ENCODE measurements around the gene OR5H15.
"Not testable (repeated sequence)": the region's sequence is repeated elsewhere in the genome, so short reads cannot be mapped to it uniquely, and the experiment has no call there.

Gene OR5H15

DNA sequence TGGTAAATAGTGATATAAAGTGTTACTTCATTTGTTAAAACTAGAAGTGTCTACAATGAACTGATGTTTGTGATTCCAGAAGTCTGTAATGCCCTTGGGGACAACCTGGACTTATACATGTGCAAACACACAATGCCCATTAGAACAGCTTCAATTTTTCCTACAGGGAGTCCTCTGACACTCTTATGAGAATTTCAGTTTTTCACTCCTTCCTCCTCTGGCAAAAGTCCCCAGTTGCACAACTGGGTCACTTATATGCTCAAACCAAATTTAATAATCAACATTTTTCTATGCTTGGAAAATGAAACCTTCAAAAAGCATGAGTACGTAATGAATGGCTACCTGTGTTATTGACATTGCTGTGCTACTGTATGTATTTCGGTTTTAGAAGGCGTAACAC, at the start of gene OR5H15:
Gene OR5H15, plus strand, starts transcription at position 301 of the 400 bp plus-strand sequence. CDS start 2,004 bp downstream, outside the sequence.
- no peak within 1 kb of the TSS for H3K27ac ChIP-seq (ENCODE audit: low read length)
- H3K9ac ChIP-seq (ENCODE audit: low read length), result no peak within 1 kb of the TSS
- H3K36me3 ChIP-seq (ENCODE audit: control insufficient read depth, low read depth, low read length), result no peaks in the 10 kb centered on the region
- no peaks in the 10 kb centered on the region for H3K4me1 ChIP-seq (ENCODE audit: control insufficient read depth, low read depth, low read length)
- H3K27me3 ChIP-seq (ENCODE audit: control insufficient read depth, insufficient read depth, low read length), result no peaks in the 10 kb centered on the region
- no peak within 1 kb of the TSS for H3K4me3 ChIP-seq (ENCODE audit: low read length)
- H3K9me3 ChIP-seq (ENCODE audit: control insufficient read depth, low read depth, low read length), result no peaks in the 10 kb centered on the region

DNA sequence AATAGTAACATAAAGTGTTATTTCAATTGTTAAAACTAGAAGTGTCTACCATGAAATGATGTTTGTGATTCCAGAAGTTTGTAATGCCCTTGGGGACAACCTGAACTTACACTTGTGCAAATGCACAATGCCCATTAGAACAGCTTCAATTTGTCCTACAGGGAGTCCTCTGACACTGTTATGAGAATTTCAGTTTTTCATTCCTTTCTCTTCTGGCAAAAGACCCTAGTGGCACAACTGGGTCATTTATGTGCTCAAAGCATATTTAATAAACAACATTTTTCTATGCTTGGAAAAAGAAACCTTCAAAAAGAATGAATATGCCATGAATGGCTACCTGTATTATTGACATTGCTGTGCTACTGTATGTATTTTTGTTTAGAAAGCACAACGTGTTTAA, 36.1 kb upstream of the OR5H15 start, which contains the start of gene OR5H1:
Gene OR5H1, plus strand, starts transcription at position 301 of the 400 bp plus-strand sequence. CDS start 1,977 bp downstream, outside the sequence.
- Histone ChIP-seq H3K27me3 (ENCODE audit: control insufficient read depth, insufficient read depth, low read length) (no peaks in the 10 kb centered on the region), H3K9ac (ENCODE audit: low read length) (no peak within 1 kb of the TSS), H3K9me3 (ENCODE audit: control insufficient read depth, low read depth, low read length) (no peaks in the 10 kb centered on the region), H3K36me3 (ENCODE audit: control insufficient read depth, low read depth, low read length) (no peaks in the 10 kb centered on the region), H3K4me3 (ENCODE audit: low read length) (no peak within 1 kb of the TSS), H3K4me1 (ENCODE audit: control insufficient read depth, low read depth, low read length) (no peaks in the 10 kb centered on the region), H3K27ac (ENCODE audit: low read length) (no peak within 1 kb of the TSS)

DNA sequence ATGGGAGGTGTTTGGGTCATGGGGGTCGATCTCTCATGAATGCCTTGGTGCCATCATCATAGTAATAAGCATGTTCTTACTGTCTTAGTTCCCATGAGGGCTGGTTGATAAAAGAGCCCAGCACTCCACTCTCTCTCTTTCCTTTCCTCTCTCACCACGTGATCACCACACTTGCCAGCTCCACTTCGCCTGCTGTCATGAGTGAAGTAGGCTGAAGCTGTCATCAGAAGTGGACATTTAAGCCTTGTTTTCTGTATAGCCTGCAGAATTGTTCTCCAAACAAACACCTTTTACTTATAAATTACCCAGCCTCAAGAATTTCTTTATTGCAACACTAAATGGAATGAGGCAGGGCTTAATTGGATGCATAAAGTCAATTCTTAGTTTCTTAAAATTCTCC, 29.9 kb upstream of the OR5H15 start:
- Histone ChIP-seq H3K4me3 (ENCODE audit: low read length) (no peak overlapping the region), H3K27ac (ENCODE audit: low read length) (no peak overlapping the region), H3K9ac (ENCODE audit: low read length) (no peak overlapping the region), H3K36me3 (ENCODE audit: control insufficient read depth, low read depth, low read length) (no peaks in the 10 kb centered on the region), H3K9me3 (ENCODE audit: control insufficient read depth, low read depth, low read length) (no peaks in the 10 kb centered on the region), H3K4me1 (ENCODE audit: control insufficient read depth, low read depth, low read length) (peaks cover 9% of the 10 kb centered on the region), H3K27me3 (ENCODE audit: control insufficient read depth, insufficient read depth, low read length) (no peaks in the 10 kb centered on the region)

DNA sequence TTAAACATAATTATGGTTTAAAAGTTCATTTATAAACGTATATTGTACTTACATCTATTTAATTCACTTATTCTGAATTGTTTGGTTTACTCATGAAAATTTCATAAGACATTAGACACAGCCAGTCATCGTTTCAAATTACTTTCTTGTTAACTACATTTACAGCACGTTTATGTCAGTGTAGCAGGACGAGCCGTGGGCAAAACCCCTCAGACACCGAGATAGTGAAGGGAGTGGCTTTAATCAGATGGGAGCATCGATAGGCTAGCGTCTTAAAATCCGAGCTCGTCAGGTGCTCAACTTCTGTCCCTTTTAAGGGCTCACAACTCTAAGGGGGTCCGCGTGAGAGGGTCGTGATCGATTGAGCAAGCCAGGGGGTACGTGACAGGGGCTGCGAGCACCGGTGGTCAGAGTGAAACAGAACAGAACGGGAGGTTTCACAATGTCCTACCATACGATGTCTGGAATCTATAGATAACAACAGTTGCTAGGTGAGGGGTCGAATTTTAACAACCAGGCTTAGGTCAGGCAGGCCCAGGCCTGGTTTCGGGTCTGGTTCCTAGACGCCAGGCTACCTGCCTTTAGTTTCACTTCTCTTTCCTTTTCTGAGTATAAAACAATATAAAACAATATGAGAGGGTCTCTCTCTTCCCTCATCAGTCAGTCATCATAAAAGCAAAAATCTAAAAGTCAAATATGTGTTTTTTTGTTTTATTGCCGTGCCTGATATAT, 28.5 kb upstream of the OR5H15 start:
- not testable (repeated sequence) for H3K9me3 ChIP-seq (ENCODE audit: control insufficient read depth, low read depth, low read length); H3K9ac ChIP-seq (ENCODE audit: low read length); H3K4me1 ChIP-seq (ENCODE audit: control insufficient read depth, low read depth, low read length); H3K36me3 ChIP-seq (ENCODE audit: control insufficient read depth, low read depth, low read length); H3K27ac ChIP-seq (ENCODE audit: low read length); H3K27me3 ChIP-seq (ENCODE audit: control insufficient read depth, insufficient read depth, low read length); H3K4me3 ChIP-seq (ENCODE audit: low read length)

DNA sequence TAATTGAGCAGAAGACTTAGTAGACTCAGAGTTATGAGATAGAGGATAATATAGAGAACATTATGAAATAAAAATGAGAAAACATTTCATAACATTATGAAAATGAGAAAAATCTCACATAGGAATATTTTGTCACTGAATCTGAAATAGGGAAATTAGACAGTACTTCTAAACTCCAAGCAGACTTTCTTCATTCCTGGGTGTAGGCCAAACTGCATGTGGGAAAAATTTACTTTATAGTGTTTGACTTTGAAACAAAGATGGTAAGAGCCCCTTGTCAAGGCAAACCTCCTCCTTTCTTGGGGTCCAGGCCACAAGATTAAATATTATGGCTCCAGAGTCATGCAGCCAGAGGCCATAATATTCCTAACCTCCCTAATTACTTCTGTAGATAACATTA, 26.0 kb upstream of the OR5H15 start:
- Histone ChIP-seq H3K4me1 (ENCODE audit: control insufficient read depth, low read depth, low read length) (peaks cover 9% of the 10 kb centered on the region), H3K36me3 (ENCODE audit: control insufficient read depth, low read depth, low read length) (no peaks in the 10 kb centered on the region), H3K9ac (ENCODE audit: low read length) (no peak overlapping the region), H3K27me3 (ENCODE audit: control insufficient read depth, insufficient read depth, low read length) (no peaks in the 10 kb centered on the region), H3K27ac (ENCODE audit: low read length) (no peak overlapping the region), H3K4me3 (ENCODE audit: low read length) (no peak overlapping the region), H3K9me3 (ENCODE audit: control insufficient read depth, low read depth, low read length) (no peaks in the 10 kb centered on the region)

DNA sequence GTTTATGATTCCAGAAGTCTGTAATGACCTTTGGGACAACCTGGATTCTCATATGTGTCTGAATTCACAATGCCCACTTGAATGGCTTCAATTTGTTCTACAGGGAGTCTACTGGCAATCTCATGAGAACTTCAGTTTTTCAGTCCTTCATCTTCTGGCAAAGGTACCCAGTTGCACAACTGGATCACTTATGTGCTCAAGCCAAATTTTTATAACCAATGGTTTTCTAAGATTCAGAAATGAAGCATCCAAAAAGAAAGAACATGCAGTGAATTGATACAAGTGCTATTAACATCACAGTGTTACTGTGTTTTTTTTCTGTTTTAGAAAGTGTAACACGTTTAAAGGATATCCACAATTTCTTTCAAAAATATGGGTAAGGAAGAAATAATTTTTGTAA, 19.3 kb upstream of the OR5H15 start, which contains the start of gene OR5H14:
Gene OR5H14, plus strand, starts transcription at position 301 of the 400 bp plus-strand sequence. CDS start 1,907 bp downstream, outside the sequence.
- no peaks in the 10 kb centered on the region for H3K4me1 ChIP-seq (ENCODE audit: control insufficient read depth, low read depth, low read length)
- no peak within 1 kb of the TSS for H3K9ac ChIP-seq (ENCODE audit: low read length)
- H3K9me3 ChIP-seq (ENCODE audit: control insufficient read depth, low read depth, low read length), result no peaks in the 10 kb centered on the region
- H3K27me3 ChIP-seq (ENCODE audit: control insufficient read depth, insufficient read depth, low read length), result no peaks in the 10 kb centered on the region
- H3K36me3 ChIP-seq (ENCODE audit: control insufficient read depth, low read depth, low read length), result no peaks in the 10 kb centered on the region
- no peak within 1 kb of the TSS for H3K27ac ChIP-seq (ENCODE audit: low read length)
- no peak within 1 kb of the TSS for H3K4me3 ChIP-seq (ENCODE audit: low read length)

DNA sequence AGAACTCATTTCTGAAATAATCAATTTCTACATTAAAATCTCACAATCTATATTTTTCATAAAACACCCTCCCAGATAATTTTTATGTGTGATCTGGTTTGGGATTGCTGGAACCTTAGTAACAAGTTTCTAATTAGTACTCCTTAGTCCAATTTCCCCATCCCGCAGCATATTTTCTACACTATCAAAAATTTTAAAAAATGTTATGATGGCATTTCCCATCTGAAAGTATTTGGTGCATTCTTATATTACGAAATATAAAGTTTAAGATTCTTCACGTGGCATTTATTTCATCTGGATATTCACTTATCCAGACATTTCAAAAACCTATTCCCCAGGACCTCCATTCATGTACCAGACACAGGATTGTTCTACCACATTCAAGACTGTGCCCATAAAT, 17.7 kb upstream of the OR5H15 start:
- Histone ChIP-seq H3K27me3 (ENCODE audit: control insufficient read depth, insufficient read depth, low read length) (no peaks in the 10 kb centered on the region), H3K4me3 (ENCODE audit: low read length) (no peak overlapping the region), H3K36me3 (ENCODE audit: control insufficient read depth, low read depth, low read length) (no peaks in the 10 kb centered on the region), H3K27ac (ENCODE audit: low read length) (no peak overlapping the region), H3K9ac (ENCODE audit: low read length) (no peak overlapping the region), H3K9me3 (ENCODE audit: control insufficient read depth, low read depth, low read length) (no peaks in the 10 kb centered on the region), H3K4me1 (ENCODE audit: control insufficient read depth, low read depth, low read length) (no peaks in the 10 kb centered on the region)

DNA sequence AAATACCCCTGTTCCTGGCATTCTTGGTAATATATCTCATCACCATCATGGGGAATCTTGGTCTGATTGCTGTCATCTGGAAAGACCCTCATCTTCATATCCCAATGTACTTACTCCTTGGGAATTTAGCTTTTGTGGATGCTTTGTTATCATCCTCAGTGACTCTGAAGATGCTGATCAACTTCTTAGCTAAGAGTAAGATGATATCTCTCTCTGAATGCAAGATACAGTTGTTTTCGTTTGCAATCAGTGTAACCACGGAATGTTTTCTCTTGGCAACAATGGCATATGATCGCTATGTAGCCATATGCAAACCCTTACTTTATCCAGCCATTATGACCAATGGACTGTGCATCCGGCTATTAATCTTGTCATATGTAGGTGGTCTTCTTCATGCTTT, 17.0 kb upstream of the OR5H15 start:
- not testable (repeated sequence) for H3K27me3 ChIP-seq (ENCODE audit: control insufficient read depth, insufficient read depth, low read length); H3K4me1 ChIP-seq (ENCODE audit: control insufficient read depth, low read depth, low read length); H3K9me3 ChIP-seq (ENCODE audit: control insufficient read depth, low read depth, low read length)

DNA sequence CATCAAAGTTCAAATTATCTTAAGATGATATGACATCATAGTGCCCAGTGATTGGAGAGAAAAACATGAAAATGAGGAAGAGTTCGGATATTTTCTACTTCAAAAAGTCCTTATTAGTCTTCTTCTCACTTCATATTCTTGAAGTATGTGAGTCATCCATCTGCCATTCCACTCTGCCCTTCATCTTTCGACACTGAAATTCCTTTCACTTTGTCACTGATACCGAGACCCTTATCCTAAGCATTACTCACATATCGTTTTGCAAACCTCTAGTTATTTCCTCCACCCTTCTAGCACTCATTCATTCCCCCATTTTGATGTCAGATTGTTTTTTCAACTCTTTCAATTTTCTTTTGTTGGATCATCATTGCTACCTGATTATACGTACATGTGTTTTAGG, 15.3 kb upstream of the OR5H15 start:
- H3K9ac ChIP-seq (ENCODE audit: low read length), result no peak overlapping the region
- H3K36me3 ChIP-seq (ENCODE audit: control insufficient read depth, low read depth, low read length), result no peaks in the 10 kb centered on the region
- H3K27me3 ChIP-seq (ENCODE audit: control insufficient read depth, insufficient read depth, low read length), result no peaks in the 10 kb centered on the region
- H3K4me1 ChIP-seq (ENCODE audit: control insufficient read depth, low read depth, low read length), result no peaks in the 10 kb centered on the region
- no peak overlapping the region for H3K4me3 ChIP-seq (ENCODE audit: low read length)
- H3K9me3 ChIP-seq (ENCODE audit: control insufficient read depth, low read depth, low read length), result no peaks in the 10 kb centered on the region
- no peak overlapping the region for H3K27ac ChIP-seq (ENCODE audit: low read length)

More for the DNA sequence above, 17.0 kb upstream of the OR5H15 start:
- not testable (repeated sequence) for H3K36me3 ChIP-seq (ENCODE audit: control insufficient read depth, low read depth, low read length); H3K9ac ChIP-seq (ENCODE audit: low read length); H3K27ac ChIP-seq (ENCODE audit: low read length); H3K4me3 ChIP-seq (ENCODE audit: low read length)

DNA sequence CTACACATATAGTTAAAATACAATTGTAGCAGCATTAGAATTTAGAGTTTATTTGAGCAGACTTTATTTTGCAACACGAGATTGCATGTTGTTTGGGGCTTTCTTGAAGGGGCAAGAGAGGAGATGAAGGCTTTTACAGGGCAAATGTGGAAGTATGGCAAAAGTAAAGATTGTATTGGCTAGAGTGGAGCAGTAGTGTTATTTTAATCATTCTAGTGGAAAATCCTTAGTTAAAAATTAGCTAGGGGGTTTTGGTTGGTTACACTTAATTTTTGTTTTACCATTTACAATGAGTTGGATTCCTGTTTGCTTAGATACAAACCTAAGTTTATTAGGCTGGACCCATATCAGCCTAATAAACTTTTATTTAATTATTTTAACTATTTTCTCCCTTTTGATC, 4.6 kb downstream of the OR5H15 start:
- H3K4me3 ChIP-seq (ENCODE audit: low read length), result no peak overlapping the region
- no peaks in the 10 kb centered on the region for H3K27me3 ChIP-seq (ENCODE audit: control insufficient read depth, insufficient read depth, low read length)

DNA sequence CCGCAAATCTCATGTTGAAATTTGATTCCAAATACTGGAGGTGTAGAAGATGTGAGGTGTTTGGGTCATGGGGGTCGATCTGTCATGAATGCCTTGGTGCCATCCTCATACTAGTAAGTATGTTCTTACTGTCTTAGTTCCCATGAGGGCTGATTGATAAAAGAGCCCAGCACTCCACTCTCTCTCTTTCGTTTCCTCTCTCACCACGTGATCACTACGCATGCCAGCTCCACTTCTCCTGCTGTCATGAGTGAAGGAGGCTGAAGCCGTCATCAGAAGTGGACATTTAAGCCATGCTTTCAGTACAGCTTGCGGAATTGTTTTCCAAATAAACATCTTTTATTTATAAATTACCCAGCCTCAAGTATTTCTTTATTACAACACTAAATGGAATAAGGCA, 6.1 kb downstream of the OR5H15 start:
- H3K36me3 ChIP-seq (ENCODE audit: control insufficient read depth, low read depth, low read length), result no peaks in the 10 kb centered on the region
- H3K9me3 ChIP-seq (ENCODE audit: control insufficient read depth, low read depth, low read length), result no peaks in the 10 kb centered on the region
- no peak overlapping the region for H3K4me3 ChIP-seq (ENCODE audit: low read length)
- H3K27me3 ChIP-seq (ENCODE audit: control insufficient read depth, insufficient read depth, low read length), result no peaks in the 10 kb centered on the region
- H3K4me1 ChIP-seq (ENCODE audit: control insufficient read depth, low read depth, low read length), result no peaks in the 10 kb centered on the region
- H3K9ac ChIP-seq (ENCODE audit: low read length), result no peak overlapping the region
- no peak overlapping the region for H3K27ac ChIP-seq (ENCODE audit: low read length)

More for the DNA sequence above, 4.6 kb downstream of the OR5H15 start:
- H3K9me3 ChIP-seq (ENCODE audit: control insufficient read depth, low read depth, low read length), result no peaks in the 10 kb centered on the region
- no peak overlapping the region for H3K9ac ChIP-seq (ENCODE audit: low read length)
- H3K36me3 ChIP-seq (ENCODE audit: control insufficient read depth, low read depth, low read length), result no peaks in the 10 kb centered on the region
- H3K4me1 ChIP-seq (ENCODE audit: control insufficient read depth, low read depth, low read length), result no peaks in the 10 kb centered on the region
- no peak overlapping the region for H3K27ac ChIP-seq (ENCODE audit: low read length)

DNA sequence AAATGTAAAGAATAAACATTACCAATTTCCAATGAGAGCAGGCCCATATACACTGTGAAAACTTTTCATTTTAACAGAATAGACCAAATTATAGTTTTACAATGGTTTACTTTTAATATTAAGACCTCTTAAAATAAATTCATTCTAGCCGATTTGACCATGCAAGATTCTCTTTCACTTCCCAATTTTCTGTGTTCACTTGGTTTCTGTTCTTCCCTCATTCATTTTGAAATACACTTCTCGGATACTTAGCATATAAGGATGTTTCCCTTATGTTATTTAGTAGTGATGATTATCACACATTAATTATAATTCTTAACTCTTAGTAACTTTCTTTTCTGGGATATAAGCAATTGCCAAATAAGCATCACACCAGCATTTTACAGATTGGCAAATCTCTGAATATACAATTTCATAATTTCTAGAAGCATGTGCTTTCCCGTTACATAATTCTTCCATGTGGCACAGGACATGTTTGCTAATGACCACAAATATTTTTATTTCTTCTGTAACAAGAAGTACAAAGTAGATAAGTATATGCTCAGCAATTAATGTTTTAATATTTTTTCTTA, 13.9 kb downstream of the OR5H15 start:
- H3K27me3 ChIP-seq (ENCODE audit: control insufficient read depth, insufficient read depth, low read length), result no peaks in the 10 kb centered on the region
- H3K4me1 ChIP-seq (ENCODE audit: control insufficient read depth, low read depth, low read length), result peaks cover 10% of the 10 kb centered on the region
- no peak overlapping the region for H3K27ac ChIP-seq (ENCODE audit: low read length)
- H3K36me3 ChIP-seq (ENCODE audit: control insufficient read depth, low read depth, low read length), result no peaks in the 10 kb centered on the region
- no peak overlapping the region for H3K4me3 ChIP-seq (ENCODE audit: low read length)
- H3K9me3 ChIP-seq (ENCODE audit: control insufficient read depth, low read depth, low read length), result no peaks in the 10 kb centered on the region
- H3K9ac ChIP-seq (ENCODE audit: low read length), result no peak overlapping the region
